ENCODE data around the gene GRK5. TPM values are rescaled to one million over a fixed set of nuclear protein-coding genes. Genes with fewer than 3 reads are reported as not detected.

The GRK5 gene
- total RNA-seq, 1 experiment from 2014 or later = 1.2 TPM

GRCh38 chr10:119285495-119286267, 78.3 kb downstream of the GRK5 start:
- Histone ChIP-seq H4K8ac (replicated peaks; ENCODE audit: insufficient read length, low read depth, low read length) (no peak overlapping the region), H3K23me2 (ENCODE audit: insufficient read length, low read depth, low read length, poor library complexity, severe bottlenecking) (no peaks in the 10 kb centered on the region), H3K9ac (ENCODE audit: extremely low read depth, insufficient read length, low read length) (no peak overlapping the region), H3K79me1 (ENCODE audit: insufficient read depth, low read depth, low read length, poor library complexity, severe bottlenecking) (no peaks in the 10 kb centered on the region), H2AK5ac (ENCODE audit: insufficient read length, low read length) (no peak overlapping the region), H3K4me1 (ENCODE audit: insufficient read depth, low read length) (no peaks in the 10 kb centered on the region; the same call in 1 of the 2 replicates), H3K27me3 (ENCODE audit: insufficient read depth, low read length) (no peaks in the 10 kb centered on the region), H3K4ac (ENCODE audit: low read depth, low read length) (no peak overlapping the region), H3K23ac (ENCODE audit: insufficient read length, low read depth, low read length) (no peak overlapping the region), H3K4me2 (ENCODE audit: insufficient read depth, insufficient read length, low read length) (no peak overlapping the region), H2AFZ (ENCODE audit: low read length) (no peak overlapping the region), H2BK20ac (ENCODE audit: low read depth, low read length, poor library complexity, severe bottlenecking) (no peak overlapping the region), H2BK5ac (ENCODE audit: insufficient read length, low read length) (no peak overlapping the region), H3K18ac (ENCODE audit: insufficient read length, low read depth, low read length) (no peak overlapping the region), H3K9me3 (ENCODE audit: control insufficient read depth, low read depth, low read length) (no peaks in the 10 kb centered on the region), H3K14ac (ENCODE audit: insufficient read depth, low read length) (no peak overlapping the region), H2BK120ac (ENCODE audit: low read depth, low read length, poor library complexity, severe bottlenecking) (no peak overlapping the region), H3K56ac (ENCODE audit: insufficient read length, low read depth, low read length) (no peak overlapping the region), H3K79me2 (ENCODE audit: insufficient read depth, low read length) (no peaks in the 10 kb centered on the region), H4K5ac (ENCODE audit: insufficient read length, low read depth, low read length) (no peak overlapping the region), H3T11ph (ENCODE audit: low read length) (no peak overlapping the region), H3K27ac (ENCODE audit: insufficient read length, low read depth, low read length) (no peak overlapping the region), H4K91ac (ENCODE audit: insufficient read length, low read depth, low read length) (no peak overlapping the region), H4K20me1 (ENCODE audit: control insufficient read depth, insufficient read depth, insufficient read length) (no peaks in the 10 kb centered on the region), H2BK12ac (ENCODE audit: insufficient read length, low read depth, low read length) (no peak overlapping the region), H2BK15ac (ENCODE audit: low read depth, low read length) (no peak overlapping the region)
- Mint-ChIP-seq H3K36me3 (ENCODE audit: insufficient read depth in 1 of 3, low read depth in 3 of 3) (no peaks in the 10 kb centered on the region), H3K27ac (no peak overlapping the region; a peak in 1 of 7 replicates), H3K27me3 (ENCODE audit: low read depth) (peaks cover 7% of the 10 kb centered on the region), H3K4me3 (no peak overlapping the region), H3K9me3 (no peaks in the 10 kb centered on the region; a peak in 1 of 5 replicates), H3K4me1 (peaks cover 4 to 30% of the 10 kb centered on the region in 2 experiments)
- TF ChIP-seq, protein P1, sequence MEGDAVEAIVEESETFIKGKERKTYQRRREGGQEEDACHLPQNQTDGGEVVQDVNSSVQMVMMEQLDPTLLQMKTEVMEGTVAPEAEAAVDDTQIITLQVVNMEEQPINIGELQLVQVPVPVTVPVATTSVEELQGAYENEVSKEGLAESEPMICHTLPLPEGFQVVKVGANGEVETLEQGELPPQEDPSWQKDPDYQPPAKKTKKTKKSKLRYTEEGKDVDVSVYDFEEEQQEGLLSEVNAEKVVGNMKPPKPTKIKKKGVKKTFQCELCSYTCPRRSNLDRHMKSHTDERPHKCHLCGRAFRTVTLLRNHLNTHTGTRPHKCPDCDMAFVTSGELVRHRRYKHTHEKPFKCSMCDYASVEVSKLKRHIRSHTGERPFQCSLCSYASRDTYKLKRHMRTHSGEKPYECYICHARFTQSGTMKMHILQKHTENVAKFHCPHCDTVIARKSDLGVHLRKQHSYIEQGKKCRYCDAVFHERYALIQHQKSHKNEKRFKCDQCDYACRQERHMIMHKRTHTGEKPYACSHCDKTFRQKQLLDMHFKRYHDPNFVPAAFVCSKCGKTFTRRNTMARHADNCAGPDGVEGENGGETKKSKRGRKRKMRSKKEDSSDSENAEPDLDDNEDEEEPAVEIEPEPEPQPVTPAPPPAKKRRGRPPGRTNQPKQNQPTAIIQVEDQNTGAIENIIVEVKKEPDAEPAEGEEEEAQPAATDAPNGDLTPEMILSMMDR (conservative IDR thresholded peaks at IDR 0.05) = no peak
- no CpG with 5 or more reads among the region's 9 CpGs for WGBS (ENCODE audit: extremely low coverage, insufficient read length, low lambda C conversion rate)
- DNase-seq = no peak

Data from H9 (cell line).